PC-3 (cell line): ENCODE data around the gene ADO.

Experiments used
- CTCF ChIP-seq: fragments of 300-600 bp; sonication (generic); conservative IDR thresholded peaks from 2 replicates; pipeline ENCODE4 v1.5.1; 2017; ENCODE audit warnings: antibody characterized with exemption, low read depth, mild to moderate bottlenecking, low read length
- EZH2 ChIP-seq: fragments of 300-600 bp; sonication (generic); IDR thresholded peaks from one replicate; pipeline ENCODE4 v1.6.1; 2017; ENCODE audit warnings: antibody characterized with exemption, mild to moderate bottlenecking, low read length; ENCODE audit not compliant: unreplicated experiment
- EZH2phosphoT487 ChIP-seq: fragments of 300-600 bp; sonication (generic); IDR thresholded peaks from 2 replicates; pipeline ENCODE4 v1.6.1; 2018; ENCODE audit warnings: mild to moderate bottlenecking, antibody characterized with exemption, low read length, borderline replicate concordance

DNA sequence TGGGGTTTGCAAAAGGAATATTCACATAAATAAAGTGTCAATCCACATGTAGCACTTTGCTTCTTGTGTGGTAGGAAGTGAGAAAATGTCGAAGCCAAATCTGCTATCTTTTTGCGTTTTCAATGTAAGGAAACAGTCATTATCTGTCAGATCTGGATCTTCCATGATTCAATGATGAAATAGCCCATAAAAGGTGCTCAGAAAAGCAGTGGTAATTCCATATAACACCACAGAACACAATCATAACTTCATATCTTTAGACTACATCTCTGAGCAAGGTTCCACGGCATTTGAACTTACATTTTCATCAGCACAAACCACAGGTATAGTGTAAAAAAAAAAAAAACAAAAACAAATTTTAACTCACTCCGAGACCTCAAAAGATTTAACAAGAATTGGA, 51.5 kb downstream of the ADO start:
- no peak for TF ChIP-seq CTCF
- TF ChIP-seq EZH2phosphoT487: no peak
- TF ChIP-seq EZH2: no peak
